Loucy (cell line): ENCODE results near the gene TEX261.

ENCODE experiments used
- CTCF ChIP-seq: fragments of 200-600 bp; sonication (generic); conservative IDR thresholded peaks from 2 replicates; pipeline ENCODE4 v1.5.1; 2014; ENCODE audit warnings: mild to moderate bottlenecking, antibody characterized with exemption, low read length
- EZH2phosphoT487 ChIP-seq: fragments of 200-600 bp; IDR thresholded peaks from 2 replicates; pipeline ENCODE4 v1.6.1; 2018; ENCODE audit warnings: antibody characterized with exemption, mild to moderate bottlenecking, moderate library complexity, borderline replicate concordance

DNA sequence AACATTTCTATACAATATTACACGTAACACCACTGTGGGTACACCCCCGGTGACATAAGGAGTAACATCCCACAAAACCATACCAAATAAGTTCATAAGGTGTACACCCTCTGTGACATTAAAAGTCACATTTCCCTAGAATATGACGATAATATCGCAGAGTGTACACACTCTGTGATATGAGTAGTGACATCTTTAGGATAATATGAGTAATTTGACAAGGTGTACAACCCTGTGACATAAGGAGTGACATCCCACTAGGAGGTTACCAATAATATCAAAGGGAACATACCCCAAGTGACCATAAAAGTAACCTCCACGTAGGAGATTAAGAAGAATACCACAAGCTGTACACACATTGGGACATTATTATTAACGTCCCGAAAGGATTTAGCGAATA is 24.0 kb upstream of the TEX261 start:
- no peak for TF ChIP-seq CTCF
- TF ChIP-seq EZH2phosphoT487 = no peak
